Right renal pelvis (tissue), 4 donors: ENCODE results near the gene CDH1. TPM values are rescaled to one million over a fixed set of nuclear protein-coding genes. Genes with fewer than 3 reads are reported as not detected.

ENCODE experiments used
- DNase-seq, 4 donors: peaks; one replicate each; pipeline ENCODE4 v3.0.0-alpha.2; 2013; ENCODE audit warnings: low read depth in 4 of 4, low spot score in 3 of 4, missing footprints in 1 of 4
- polyA plus RNA-seq, 4 donors: library from polyadenylated mRNA; unstranded; fragments of 120-200 nt; gene quantifications; one replicate each; pipeline ENCODE4 v1.2.1, GENCODE V29; 2013; ENCODE audit not compliant: insufficient read length in 4 of 4

CDH1 gene
- polyA plus RNA-seq, 4 donors, result 96.8 to 118 (median 102) TPM

DNA sequence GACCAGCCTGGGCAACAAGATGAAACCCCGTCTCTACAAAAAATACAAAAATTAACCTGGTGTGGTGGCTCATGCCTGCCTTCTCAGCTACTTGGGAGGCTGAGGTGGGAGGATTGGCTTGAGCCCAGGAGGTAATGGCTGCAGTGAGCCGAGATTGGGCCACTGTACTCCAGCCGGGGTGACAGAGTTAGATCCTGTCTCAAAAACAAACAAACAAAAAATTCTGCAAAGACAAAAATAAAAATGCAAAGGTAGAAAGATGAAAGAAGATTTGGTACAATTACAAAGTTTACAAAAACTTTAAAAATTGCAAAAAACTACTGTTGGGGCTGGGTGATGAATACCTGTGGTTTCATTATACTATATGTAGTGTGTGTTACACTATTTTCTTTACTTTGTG lies 5.5 kb upstream of the CDH1 start:
- DNase-seq, result no peak

DNA sequence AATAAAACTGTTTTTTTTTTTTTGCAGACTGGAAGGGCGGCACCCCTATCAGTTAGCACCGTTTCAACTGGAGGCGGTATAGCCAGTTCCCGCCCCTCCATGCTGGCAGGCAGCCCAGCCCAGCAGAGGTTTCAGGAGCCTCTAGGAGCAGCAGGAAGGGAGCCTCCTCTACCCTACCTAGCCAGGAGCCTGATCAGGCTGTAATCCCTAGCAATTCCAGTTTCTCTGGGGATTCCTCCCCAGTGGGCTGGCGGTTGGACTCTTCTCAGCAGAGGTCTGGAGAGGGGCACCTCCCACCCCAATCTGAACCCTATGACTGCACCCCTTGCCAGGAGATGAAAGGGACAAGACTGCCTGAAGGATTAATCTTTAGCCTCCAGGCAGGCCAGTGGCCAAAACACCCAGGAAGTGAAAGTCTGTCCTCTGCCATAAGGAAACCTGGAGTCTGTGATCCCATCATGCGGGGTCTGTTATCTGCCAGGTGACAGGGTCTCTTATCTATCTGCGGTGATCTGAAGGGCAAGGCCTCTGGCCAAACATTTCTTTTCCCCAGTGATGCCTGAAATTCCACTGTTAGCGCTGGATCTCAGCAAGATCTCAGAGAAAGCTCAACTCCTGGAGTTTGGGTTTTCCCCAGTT lies 4.9 kb upstream of the CDH1 start:
- DNase-seq, result no peak

DNA sequence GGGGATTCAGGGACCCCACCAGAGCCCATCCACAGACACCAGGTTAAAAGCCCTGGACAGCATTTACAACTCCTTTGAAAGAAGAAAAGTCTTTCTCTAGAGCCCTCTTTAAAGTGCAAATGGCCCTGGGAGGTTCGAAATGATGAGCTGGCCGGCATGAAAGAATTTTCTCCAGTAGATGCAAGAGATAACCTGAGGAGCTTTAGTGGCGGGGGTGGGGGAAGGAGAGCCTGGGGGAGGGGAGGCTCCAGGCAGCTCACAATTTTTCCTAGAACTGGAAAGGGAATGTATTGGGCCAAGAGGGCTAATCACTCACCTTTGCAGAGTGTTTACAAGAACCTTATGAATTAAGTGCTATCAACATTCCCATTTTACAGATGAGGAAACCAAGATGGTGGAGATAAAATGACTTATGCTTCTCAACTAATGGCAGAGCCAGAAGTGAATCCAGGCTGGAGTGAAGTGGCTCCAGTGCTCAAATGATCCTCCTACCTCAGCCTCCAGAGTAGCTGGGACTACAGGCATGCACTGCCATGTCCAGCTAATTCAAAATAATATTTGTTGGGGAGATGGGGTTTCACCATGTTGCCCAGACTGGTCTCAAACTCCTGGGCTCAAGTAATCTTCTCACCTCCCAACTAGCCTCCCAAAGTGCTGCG lies 4.2 kb upstream of the CDH1 start:
- no peak for DNase-seq

DNA sequence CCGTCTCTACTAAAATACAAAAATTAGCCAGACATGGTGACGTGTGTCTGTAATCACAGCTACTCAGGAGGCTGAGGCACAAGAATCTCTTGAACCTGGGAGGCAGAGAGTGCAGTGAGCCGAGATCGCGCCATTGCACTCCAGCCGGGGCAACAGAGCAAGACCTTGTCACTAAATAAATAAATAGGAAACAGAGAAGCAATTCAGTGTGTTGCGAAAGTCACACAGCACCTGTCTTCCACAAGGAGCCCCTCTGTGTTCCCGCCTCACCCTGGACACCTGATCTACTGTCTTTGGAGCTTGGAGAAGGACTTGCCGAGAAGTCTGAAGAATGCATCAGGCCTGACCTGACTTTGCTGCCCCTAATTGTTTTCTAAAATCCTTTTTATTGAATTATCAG lies 3.5 kb upstream of the CDH1 start:
- no peak for DNase-seq

DNA sequence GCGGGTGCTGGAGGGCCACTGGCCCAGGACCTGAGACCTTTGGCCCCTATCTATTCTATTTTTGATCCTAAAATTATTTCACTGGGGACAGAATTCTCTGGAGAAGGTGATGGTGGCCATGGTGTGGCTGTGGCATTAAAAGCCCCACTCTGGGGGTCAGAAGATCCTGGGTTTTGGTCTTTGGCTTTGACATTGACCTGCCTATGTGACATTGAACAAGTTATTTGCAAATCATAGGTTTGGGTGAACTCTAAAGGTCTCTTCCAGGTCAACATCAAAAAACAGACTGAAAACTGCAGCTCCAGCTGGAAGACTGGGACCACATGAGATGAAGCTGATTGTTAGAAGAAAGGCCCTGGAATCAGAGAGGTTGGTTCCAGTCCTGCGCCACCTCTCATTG lies 2.3 kb upstream of the CDH1 start:
- no peak for DNase-seq

DNA sequence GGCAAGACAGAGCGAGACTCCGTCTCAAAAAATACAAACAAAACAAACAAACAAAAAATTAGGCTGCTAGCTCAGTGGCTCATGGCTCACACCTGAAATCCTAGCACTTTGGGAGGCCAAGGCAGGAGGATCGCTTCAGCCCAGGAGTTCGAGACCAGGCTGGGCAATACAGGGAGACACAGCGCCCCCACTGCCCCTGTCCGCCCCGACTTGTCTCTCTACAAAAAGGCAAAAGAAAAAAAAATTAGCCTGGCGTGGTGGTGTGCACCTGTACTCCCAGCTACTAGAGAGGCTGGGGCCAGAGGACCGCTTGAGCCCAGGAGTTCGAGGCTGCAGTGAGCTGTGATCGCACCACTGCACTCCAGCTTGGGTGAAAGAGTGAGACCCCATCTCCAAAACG lies 531 bp upstream of the CDH1 start:
- no peak for DNase-seq

DNA sequence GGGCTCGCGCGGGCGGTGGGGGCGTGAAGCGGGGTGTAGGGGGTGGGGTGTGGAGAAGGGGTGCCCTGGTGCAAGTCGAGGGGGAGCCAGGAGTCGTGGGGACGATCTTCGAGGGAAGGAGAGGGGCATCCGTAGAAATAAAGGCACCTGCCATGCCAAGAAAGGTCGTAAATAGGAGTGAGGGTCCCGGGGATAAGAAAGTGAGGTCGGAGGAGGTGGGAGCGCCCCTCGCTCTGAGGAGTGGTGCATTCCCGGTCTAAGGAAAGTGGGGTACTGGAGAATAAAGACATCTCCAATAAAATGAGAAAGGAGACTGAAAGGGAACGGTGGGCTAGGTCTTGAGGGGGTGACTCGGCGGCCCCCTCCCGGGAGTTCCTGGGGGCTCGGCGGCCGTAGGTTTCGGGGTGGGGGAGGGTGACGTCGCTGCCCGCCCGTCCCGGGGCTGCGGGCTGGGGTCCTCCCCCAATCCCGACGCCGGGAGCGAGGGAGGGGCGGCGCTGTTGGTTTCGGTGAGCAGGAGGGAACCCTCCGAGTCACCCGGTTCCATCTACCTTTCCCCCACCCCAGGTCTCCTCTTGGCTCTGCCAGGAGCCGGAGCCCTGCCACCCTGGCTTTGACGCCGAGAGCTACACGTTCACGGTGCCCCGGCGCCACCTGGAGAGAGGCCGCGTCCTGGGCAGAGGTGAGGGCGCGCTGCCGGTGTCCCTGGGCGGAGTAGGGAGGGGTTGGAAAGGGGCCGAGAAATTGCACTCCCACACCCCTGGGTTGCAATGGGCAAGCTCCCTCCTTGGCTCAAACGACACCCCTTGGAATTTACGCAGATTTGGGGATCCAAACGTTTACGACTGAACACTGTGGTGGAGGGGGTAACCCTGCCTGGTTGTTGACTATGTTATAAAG lies 888 bp downstream of the CDH1 start:
- DNase-seq, result no peak

DNA sequence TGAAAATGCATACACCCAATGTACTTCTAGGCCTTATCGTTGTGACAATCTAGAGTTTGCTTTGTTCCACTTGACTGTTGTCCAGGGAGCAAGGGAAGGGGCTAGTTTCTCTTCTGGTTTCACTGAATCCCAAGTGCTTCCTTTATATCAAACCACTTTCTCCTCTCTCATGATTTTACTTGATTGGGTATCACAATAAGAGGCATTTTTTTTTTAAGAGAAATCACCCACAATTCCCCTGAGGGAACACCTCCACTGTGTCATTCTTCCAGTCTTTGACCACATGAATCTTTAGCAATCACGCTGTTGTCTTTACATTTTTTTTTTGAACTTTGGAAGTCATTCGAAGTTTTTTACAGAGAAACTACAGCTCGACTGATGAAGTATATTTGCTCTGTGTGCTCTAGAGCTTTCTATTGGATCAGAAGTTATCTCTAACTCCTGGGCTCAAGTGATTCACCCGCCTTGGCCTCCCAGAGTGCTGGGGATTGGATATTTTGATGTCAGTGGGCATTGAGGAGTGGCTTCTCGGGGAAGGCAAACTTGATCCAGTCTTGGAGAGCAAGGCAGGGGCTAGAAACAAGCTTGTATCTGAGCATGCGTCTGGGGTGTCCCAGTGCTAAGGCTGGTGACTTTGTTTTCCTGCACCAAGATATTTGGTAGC lies 3.0 kb downstream of the CDH1 start:
- DNase-seq, result no peak

DNA sequence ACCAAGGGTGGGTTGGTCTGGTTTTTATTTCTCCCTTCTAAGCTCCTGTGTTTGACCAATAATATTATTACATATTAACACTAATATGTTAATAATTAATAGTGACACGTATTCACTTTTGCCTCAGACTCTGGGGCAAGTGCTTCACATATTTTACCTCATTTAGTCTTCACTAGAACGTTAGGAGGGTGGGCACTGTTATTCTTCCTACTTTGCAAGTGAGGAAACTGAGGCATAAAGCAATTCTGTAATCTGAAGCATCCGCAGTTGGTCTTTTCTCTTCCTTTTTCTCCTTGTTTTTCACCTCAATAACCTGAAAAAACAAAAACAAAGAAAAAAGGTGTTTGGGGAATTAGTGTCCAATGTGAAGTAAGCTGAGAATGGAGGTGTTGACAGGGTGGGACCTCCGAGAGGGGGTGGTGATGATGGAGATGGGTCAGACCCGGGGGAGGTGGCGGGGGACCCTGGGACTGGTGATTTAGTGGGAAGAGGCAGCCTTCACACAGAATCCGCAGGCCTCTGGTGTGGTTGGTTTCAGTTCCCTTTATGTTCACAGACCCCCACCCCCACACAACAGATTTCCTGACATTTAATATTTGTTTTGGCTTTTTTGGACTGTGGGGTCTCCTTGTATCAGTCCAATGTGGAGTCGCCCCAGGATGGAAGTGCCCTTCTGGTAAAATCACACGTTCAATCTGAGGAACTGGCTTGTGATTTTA lies 3.7 kb downstream of the CDH1 start:
- DNase-seq, result no peak

DNA sequence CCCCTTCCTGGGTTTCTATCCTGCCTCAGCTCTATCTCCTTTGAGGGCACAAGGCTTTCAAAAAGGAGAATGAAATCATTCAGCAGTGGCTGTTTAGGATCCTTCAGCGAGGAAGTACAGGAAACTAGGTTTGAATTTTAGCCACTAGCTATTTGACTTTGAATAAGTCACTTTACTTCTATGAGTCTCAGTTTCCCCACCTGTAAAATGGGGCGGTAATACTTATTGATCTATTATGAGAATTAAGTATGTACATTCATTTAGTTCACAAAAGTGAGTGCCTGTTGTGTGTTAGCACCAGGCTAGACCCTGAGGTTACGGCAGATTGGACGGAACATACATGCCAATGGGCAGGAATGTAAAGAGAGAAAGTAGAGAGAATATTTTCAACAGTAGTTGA lies 6.6 kb downstream of the CDH1 start:
- no peak for DNase-seq

DNA sequence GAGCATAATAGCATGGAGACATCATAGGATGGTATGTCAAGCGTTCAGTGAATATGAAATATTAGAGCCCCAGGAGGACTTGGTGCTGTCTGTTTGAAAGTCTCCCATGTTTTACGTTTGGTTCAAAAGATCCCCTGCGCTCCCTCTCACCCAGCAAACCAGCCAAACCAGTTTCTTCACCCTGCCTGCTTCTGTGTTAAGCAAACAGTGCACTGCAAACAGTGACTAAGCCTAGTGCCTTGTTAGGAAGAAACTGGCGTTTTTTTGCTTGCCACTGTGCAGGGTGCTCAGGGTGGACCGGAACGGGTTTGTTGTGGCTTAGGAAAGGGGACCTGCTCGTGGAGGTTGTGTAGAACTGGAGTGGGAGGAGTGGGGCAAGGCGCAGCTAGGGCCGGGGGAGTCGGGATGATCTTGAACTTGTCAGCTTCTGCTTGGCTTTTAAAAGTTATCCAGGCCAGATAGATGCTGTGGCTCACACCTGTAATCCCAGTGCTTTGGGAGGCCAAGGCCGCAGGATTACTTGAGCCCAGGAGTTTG lies 7.7 kb downstream of the CDH1 start:
- DNase-seq, result peak in 1 of 4 donors; percentile 58

DNA sequence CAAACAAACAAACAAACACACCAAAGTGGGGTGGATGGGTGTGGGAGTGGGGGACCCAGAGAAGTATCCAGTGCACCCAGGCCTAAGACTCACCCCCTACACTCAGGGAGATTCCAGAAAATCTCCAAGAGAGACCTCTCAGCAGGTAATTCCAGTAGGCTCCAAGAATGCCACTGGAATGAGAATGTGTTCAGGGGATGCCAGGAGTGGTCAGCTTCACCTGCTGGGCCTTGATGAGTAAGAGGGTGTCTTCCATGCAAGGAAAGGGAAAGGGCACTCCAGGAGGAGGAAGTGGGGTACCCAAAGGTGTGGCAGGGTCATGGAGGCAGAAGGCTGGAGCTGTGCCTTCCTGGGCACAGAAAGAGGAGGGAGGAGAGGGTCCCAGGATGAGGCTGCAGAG lies 9.9 kb downstream of the CDH1 start:
- DNase-seq, result no peak

DNA sequence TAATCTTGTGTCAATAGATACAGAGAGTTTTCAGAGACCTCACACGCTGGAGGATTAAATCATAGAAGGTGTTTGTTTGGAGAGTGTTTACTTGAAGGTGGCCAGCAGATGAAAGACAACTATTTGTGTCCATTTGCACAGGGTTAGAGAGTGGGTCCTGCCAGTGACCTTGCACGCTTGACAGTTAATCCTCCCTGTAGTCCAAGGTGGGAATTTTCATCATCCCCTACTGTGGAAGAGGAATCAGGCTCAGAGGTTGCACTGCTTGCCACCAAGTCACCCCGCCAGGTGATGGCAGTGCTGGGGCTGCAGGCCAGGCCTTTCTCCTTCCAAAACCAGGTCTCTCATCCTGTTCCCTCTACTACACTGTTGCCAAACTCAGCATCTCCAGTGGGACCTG lies 12.3 kb downstream of the CDH1 start:
- DNase-seq, result no peak

DNA sequence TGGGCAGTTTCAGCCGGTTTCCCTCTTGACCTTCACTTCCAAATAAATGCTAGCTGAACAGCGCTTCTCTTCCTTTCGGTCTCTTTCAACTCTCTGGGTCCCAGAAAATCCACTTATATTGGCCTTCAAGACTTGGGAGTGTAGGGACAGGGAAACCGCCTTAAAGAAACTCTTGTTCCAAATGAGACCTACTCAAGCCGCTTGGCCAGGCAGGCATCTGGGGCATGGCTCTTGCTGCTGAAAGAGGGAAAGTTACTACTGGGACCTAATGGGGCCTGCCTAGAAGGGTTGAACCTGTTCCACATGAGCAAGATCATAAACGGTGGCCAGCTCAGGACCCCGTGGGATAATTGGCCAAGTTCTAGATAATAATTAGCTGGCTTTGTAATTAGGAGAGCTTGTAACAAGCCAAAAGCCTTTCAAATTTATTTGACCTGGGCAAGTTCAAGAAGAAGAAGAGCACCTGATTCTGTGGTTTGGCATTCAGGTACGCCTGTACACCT lies 13.2 kb downstream of the CDH1 start:
- no peak for DNase-seq

DNA sequence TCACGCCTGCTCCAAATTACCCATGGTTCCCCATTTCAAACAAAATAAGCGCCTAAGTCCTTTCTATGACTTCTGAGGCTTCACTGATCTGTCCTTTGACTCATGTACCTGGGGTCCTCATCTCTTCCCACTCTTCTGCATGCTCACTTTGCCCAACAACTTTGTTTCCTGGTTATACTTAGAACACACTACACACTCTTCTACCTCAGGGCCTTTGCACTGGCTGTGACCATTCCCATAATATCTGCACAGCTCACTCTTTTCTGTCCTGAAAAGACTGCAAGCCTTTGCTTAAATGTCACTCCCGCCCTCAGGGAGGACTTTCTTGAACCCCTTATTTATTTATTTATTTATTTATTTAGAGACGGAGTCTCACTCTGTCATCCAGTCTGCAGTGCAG lies 14.1 kb downstream of the CDH1 start:
- DNase-seq, result no peak

DNA sequence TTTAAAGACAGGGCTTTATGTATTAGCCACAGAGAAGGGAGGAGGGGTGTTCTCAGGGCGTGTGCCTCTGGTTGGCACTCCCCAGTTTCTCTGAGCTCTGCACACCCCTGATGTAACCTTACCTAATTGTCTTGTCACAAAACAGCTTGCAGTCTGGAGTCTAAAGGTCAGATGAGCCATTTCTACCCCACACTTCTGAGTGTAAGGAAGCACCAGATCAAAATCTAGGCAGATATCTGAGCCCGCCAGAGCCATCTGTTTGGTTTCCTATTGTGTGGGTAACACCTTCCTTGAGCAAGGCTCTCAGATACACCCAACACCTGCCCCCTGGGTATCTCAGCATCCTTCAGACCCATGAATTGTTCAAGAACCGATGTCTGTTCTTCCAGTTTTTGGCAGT lies 15.5 kb downstream of the CDH1 start:
- no peak for DNase-seq

DNA sequence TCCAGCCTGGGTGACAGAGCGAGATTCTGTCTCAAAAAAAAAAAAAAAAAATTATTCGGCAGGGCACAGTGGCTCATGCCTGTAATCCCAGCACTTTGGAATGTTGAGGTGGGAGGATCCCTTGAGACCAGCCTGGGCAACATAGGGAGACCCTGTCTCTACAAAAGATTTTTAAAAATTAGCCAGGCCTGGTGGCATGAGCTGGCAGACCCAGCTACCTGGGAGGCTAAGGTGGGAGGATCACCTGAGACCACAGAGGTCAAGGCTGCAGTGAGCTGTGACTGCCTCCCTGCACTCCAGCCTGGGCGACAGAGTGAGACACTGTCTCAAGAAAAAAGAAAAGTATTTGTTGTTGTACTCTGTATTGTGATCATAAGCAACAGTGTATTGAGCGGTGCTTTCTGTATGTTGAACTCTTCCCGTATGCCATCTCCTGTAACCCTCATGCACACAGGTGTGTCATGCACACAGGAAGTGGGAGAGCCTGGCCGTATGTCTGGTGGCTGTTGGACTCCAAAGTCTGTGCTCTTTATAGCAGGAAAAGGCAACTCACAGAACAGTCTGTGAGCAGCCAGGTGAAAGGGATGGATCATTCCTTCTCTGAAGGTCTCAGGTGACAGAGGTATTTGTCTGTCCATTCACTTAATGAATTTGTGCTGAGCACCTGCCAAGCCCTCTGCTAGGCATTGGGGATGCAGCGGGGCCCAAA lies 17.1 kb downstream of the CDH1 start:
- no peak for DNase-seq

DNA sequence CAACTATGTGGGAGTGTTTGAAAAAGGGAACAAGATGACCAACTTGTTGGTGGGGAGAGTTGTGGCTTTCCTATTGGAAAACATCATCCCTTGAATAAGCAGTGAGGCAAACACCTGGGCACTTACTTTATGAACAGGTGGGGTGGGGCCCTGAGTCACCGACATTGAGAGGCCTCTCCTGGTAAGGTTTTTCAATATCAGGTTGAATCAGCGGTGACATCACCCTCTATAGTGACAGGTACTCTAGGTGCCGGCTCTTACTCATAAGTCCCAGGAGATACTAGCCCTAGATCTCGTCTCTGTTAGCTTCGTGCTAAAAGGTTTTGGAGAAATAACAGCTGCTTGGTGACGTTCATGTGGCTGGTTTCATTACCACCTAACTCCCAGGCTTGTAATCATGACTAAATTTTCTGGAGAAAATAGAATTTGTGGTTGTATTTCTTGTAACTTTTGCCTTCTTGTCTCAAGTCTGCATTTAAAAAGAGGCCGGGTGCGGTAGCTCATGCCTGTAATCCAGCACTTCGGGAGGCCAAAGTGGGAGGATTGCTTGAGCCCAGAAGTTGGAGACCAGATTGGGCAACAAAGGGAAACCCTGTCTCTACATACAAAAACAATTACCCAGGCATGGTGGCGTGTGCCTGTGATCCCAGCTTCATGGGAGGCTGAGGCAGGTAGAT lies 19.3 kb downstream of the CDH1 start:
- no peak for DNase-seq

DNA sequence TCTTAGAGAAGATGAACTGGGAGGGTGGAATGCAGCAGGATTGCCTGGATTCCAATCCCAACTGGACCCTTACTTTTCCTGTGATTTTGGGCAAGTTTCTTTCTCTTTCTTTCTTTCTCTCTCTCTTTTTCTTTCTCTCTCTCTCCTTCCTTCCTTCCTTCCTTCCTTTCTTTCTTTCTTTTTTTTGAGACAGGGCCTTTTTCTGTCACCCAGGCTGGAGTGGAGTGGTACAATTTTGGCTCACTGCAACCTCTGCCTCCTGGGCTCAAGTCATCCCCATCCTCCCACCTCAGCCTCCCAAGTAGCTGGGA lies 20.5 kb downstream of the CDH1 start:
- no peak for DNase-seq
